SW 1271 (cell line): Measurements from ENCODE around the gene MAP3K7.

ENCODE experiments used
- DNase-seq, 2 experiments: peaks; one replicate each; lab custom pipeline; 2025; lab: John Stamatoyannopoulos, UW

MAP3K7 gene

DNA sequence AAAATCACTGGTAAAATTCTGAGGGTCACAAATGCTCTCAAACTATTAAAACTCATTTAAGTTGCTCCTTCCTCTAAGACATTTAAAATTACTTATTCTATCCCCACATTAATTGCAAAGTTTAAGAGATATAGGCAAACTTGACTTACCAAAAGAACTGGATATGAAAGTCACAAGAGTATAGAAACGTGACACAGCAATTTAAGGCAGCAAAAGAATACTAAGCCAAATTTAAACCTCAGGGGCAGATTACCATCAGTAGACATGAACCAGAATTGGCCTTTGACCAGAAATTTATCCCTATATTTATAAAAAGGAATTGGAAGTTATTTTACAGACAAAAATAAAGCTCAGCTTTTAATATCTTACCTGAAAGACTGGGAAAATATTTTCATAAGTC, 56.0 kb downstream of the MAP3K7 start:
- DNase-seq = no peak

DNA sequence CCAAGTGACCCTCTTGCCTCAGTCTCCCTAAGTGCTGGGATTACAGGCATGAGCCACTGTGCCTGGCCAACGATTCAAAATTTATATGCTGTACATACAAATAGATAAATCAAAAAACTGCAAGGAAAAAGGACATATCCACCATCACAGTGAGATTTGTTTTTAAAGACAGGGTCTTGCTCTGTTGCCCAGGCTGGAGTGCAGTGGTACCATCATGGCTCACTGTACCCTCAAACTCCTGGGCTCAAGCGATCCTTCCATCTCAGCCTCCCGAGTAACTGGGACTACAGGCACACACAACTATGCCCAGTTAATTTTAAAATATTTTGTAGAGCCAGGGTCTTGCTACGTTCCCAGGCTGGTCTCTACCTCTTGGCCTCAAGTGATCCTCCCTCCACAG, 61.5 kb downstream of the MAP3K7 start:
- no peak for DNase-seq

- DNase-seq = no peak
Observed at GRCh38 chr6:90523779-90524310, 63.0 kb downstream of the MAP3K7 start.

GRCh38 chr6:90521955-90522354, 64.9 kb downstream of the MAP3K7 start:
- DNase-seq = no peak

- DNase-seq = no peak
Observed at GRCh38 chr6:90516074-90516660, 70.7 kb downstream of the MAP3K7 start.

DNA sequence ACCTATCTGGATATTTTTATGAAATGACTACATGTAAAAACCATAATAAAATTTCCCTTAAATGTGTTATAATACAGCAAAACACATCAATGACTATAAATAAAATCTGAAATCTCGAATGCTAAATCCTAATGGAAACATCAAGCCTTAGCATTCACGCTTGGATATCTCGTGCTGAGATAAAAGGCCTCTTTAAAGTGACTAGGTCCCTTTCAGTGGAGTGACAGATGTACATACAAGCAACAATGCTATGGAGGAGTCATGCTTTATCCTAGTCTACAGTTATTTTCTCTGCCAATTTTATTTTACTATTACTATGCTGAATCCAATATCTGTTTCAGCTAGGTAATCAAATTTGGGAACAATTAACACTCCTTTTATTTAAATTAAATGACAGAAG, 72.4 kb downstream of the MAP3K7 start:
- DNase-seq = no peak

DNA sequence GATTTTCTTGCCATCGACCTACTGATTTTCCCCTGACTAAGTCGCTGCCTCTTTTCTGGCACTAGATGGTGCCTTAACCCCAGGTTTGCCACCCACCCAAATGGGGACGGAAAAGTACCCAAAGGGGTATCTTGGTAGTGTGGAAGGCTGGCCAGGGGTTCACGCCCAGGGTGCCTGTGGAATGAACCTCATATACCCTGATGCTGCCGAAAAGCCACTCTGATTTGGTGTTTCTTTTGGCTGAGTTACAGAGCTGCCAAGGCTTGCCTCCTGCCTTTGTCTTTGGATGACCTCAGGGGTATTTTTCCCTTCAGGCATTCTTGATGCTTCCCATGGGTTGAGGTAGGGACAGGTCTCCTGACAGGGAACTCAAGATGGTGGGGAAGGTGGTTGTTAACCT, 78.1 kb downstream of the MAP3K7 start:
- no peak for DNase-seq

- DNase-seq = no peak
Observed at GRCh38 chr6:90502866-90503407, 83.9 kb downstream of the MAP3K7 start.

DNA sequence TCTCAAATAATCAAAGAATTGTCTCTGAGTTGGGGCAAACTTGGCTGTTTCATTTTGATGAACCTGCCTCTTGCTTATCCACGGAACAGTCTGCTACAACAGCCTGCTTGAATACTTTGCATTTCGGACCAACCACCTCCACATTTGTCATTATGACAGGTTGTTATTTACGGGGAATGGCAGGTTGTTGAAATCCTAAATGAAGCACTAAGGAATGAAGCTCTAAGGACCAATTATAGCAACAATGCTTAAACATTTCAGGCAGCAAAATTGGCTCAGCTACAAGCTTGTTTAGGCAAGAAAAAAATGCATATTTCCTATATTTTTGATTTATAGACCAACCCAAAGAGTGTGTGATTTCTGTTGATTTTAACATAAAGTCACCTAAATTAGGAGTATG, 84.5 kb downstream of the MAP3K7 start:
- no peak for DNase-seq

GRCh38 chr6:90500458-90500857, 86.4 kb downstream of the MAP3K7 start:
- no peak for DNase-seq

GRCh38 chr6:90497411-90497810, 89.5 kb downstream of the MAP3K7 start:
- DNase-seq = no peak

- no peak for DNase-seq
Observed at GRCh38 chr6:90496258-90497016, 90.4 kb downstream of the MAP3K7 start.

DNA sequence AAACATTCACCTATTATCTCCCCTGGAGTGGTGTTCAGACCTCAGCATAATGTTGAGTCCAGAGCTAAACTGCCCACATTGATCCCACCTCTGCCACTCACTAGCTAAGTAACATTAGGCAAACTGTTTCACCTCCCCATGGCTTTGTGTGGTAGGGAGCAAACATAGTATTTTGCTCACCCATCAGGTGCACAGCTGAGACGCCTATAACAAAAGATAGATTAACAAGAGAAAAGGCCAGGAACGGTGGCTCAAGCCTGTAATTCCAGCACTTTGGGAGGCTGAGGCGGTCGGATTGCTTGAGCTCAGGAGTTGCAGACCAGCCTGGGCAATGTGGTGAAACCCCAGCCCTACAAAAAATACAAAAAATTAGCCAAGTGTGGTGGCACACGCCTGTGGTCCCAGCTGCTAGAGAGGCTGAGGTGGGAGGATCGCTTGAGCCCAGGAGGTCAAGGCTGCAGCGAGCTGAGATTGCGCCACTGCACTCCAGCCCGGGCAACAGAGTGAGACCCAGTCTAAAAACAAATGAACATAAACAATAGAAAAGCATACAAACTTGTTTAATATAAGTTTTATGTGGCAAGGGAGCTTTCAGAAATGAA, 91.6 kb downstream of the MAP3K7 start:
- no peak for DNase-seq

- no peak for DNase-seq
Observed at GRCh38 chr6:90494067-90494780, 92.6 kb downstream of the MAP3K7 start.

- no peak for DNase-seq
Observed at GRCh38 chr6:90493332-90493731, 93.5 kb downstream of the MAP3K7 start.

- DNase-seq = no peak
Observed at GRCh38 chr6:90492798-90493197, 94.1 kb downstream of the MAP3K7 start.

DNA sequence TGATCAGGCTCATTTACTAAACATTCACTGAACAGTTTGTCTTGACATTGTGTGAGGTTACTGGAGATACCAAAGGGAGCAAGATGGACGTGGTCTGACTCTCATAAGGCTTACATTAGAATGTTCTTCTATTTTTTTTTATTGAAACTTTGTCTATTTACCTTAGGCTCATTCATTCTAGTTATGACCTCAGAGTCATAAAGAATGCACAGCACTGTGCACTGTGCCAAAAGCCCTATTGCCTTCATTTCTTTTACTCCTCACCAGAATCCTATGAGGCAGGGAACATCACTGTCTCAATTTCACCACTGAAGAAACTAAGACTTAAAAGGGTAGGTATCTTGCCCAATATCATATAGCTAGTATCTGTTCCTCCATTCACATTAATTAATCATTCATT, 94.5 kb downstream of the MAP3K7 start:
- no peak for DNase-seq

DNA sequence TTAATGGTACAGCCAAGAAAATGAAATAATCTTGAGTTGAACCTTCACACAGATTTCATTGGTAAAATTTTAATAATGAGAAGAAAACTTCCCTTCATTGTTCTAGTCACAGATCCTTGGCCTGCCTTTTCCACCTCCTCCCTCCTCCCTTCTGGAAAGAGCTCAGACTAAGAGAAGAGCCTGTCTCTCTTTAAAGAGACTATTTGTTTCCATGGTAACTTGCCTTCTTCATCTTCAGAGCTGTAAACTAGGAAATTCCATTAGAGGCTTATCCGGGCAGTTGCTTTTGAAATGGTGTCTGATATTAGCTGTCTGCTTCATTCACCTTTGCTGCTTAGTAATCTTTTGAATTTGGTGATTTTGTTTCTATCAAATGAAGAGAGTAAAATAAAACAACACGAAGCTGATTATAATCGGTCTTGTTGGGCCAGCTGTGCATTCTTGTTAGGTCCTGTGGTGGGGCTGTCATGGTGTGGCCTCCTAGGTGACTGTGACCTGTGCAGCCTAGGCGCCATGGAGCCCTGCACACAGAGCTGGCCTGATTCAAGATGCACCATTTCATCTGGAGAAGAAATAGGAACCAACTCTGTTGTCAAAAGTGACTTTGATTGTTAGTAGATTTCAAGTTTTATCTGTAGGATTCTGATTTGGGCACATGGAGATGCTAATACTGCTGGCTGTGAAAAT, 96.7 kb downstream of the MAP3K7 start:
- no peak for DNase-seq

- no peak for DNase-seq
Observed at GRCh38 chr6:90488816-90489215, 98.1 kb downstream of the MAP3K7 start.

GRCh38 chr6:90485635-90486277, 101.1 kb downstream of the MAP3K7 start:
- no peak for DNase-seq

- no peak for DNase-seq
Observed at GRCh38 chr6:90484903-90485302, 102.0 kb downstream of the MAP3K7 start.
